Endothelial cell (in vitro differentiated cells): Measurements from ENCODE around the gene WDR76. TPM values are rescaled to one million over a fixed set of nuclear protein-coding genes. Genes with fewer than 3 reads are reported as not detected.
"Not testable (repeated sequence)": the region's sequence is repeated elsewhere in the genome, so short reads cannot be mapped to it uniquely, and the experiment has no call there.

Experiments used
- DNase-seq: peaks from one replicate; pipeline ENCODE4 v3.0.0; 2021; ENCODE audit warnings: low spot score
- H3K27ac Mint-ChIP-seq: one replicate; pipeline ENCODE4 v1.8.0; 2021; ENCODE audit warnings: mixed read lengths, inconsistent platforms; ENCODE audit not compliant: unreplicated experiment
- H3K27me3 Mint-ChIP-seq: one replicate; pipeline ENCODE4 v1.8.0; 2021; ENCODE audit warnings: mild to moderate bottlenecking, moderate library complexity, mixed read lengths, inconsistent platforms; ENCODE audit not compliant: unreplicated experiment
- H3K36me3 Mint-ChIP-seq: one replicate; pipeline ENCODE4 v1.8.0; 2021; ENCODE audit warnings: mild to moderate bottlenecking, low read depth, mixed read lengths, inconsistent platforms; ENCODE audit not compliant: unreplicated experiment
- H3K4me1 Mint-ChIP-seq: one replicate; pipeline ENCODE4 v1.8.0; 2021; ENCODE audit warnings: mild to moderate bottlenecking, mixed read lengths, inconsistent platforms; ENCODE audit not compliant: unreplicated experiment
- H3K4me3 Mint-ChIP-seq: one replicate; pipeline ENCODE4 v1.8.0; 2021; ENCODE audit warnings: mild to moderate bottlenecking, mixed read lengths, inconsistent platforms; ENCODE audit not compliant: unreplicated experiment
- H3K9me3 Mint-ChIP-seq: one replicate; pipeline ENCODE4 v1.8.0; 2021; ENCODE audit warnings: mixed read lengths, inconsistent platforms; ENCODE audit not compliant: unreplicated experiment
- CTCF ChIP-seq: fragments of 200-600 bp; sonication (generic); IDR thresholded peaks from one replicate; pipeline ENCODE4 v1.5.0; 2021; ENCODE audit warnings: antibody characterized with exemption; ENCODE audit not compliant: unreplicated experiment
- total RNA-seq: library from RNA; stranded (reverse); fragmentation: NEBNext Ultra II Directional; extraction: Animal tissue kit (Norgen Biotek cat#: 25700); gene quantifications from one replicate; pipeline ENCODE4 v1.2.1, GENCODE V29; 2021; ENCODE audit not compliant: unreplicated experiment

WDR76 gene
- total RNA-seq, 1 donor from 2014 or later: 4.8 TPM

- H3K27ac Mint-ChIP-seq: no peak overlapping the region
- H3K36me3 Mint-ChIP-seq: no peaks in the 10 kb centered on the region
- no peaks in the 10 kb centered on the region for H3K27me3 Mint-ChIP-seq
- no peak overlapping the region for H3K4me3 Mint-ChIP-seq
- TF ChIP-seq CTCF: no peak
- no peaks in the 10 kb centered on the region for H3K9me3 Mint-ChIP-seq
- no peaks in the 10 kb centered on the region for H3K4me1 Mint-ChIP-seq
- no peak for DNase-seq
Observed at GRCh38 chr15:43859546-43859945, 32.7 kb downstream of the WDR76 start.

- H3K4me3 Mint-ChIP-seq, H3K4me1 Mint-ChIP-seq, H3K9me3 Mint-ChIP-seq, H3K27me3 Mint-ChIP-seq, H3K36me3 Mint-ChIP-seq, H3K27ac Mint-ChIP-seq, DNase-seq: not testable (repeated sequence)
Observed at GRCh38 chr15:43866636-43867035, 39.8 kb downstream of the WDR76 start.

GRCh38 chr15:43867096-43867495 is 40.3 kb downstream of the WDR76 start:
- H3K27ac Mint-ChIP-seq: no peak overlapping the region
- DNase-seq: no peak
- H3K36me3 Mint-ChIP-seq: no peaks in the 10 kb centered on the region
- no peaks in the 10 kb centered on the region for H3K4me1 Mint-ChIP-seq
- TF ChIP-seq CTCF: no peak
- no peak overlapping the region for H3K4me3 Mint-ChIP-seq
- H3K27me3 Mint-ChIP-seq: no peaks in the 10 kb centered on the region
- H3K9me3 Mint-ChIP-seq: no peaks in the 10 kb centered on the region

- H3K27me3 Mint-ChIP-seq: no peaks in the 10 kb centered on the region
- no peaks in the 10 kb centered on the region for H3K4me1 Mint-ChIP-seq
- TF ChIP-seq CTCF: no peak
- no peak for DNase-seq
- no peaks in the 10 kb centered on the region for H3K36me3 Mint-ChIP-seq
- no peak overlapping the region for H3K4me3 Mint-ChIP-seq
- H3K9me3 Mint-ChIP-seq: no peaks in the 10 kb centered on the region
- H3K27ac Mint-ChIP-seq: no peak overlapping the region
Observed at GRCh38 chr15:43868406-43868805, 41.6 kb downstream of the WDR76 start.

GRCh38 chr15:43871835-43872234 is 45.0 kb downstream of the WDR76 start:
- Mint-ChIP-seq H3K4me1 (no peaks in the 10 kb centered on the region), H3K27ac (no peak overlapping the region), H3K4me3 (no peak overlapping the region), H3K36me3 (no peaks in the 10 kb centered on the region), H3K27me3 (no peaks in the 10 kb centered on the region), H3K9me3 (no peaks in the 10 kb centered on the region)
- DNase-seq: no peak
- no peak for TF ChIP-seq CTCF
